CD4-positive, alpha-beta T cell treated with Interleukin-1 beta for 1 hour (primary cell): ENCODE data around the gene IRF2BP2.

Experiments
- DNase-seq, 2 donors: peaks; one replicate each; pipeline ENCODE4 v3.0.0-alpha.2; 2020 to 2022

The IRF2BP2 gene

GRCh38 chr1:234555390-234556024, 54.5 kb downstream of the IRF2BP2 start:
- no peak for DNase-seq

GRCh38 chr1:234554698-234555311, 55.2 kb downstream of the IRF2BP2 start:
- no peak for DNase-seq
